Activated naive CD8-positive, alpha-beta T cell treated with anti-CD3 and anti-CD28 coated beads, Interleukin-2, amount 50 U/mL, for 16 hours (primary cell): ENCODE data around the gene CYP3A5.

Experiments
- DNase-seq: peaks from one replicate; pipeline ENCODE4 v3.0.0-alpha.2; 2020; ENCODE audit warnings: low read depth, low spot score

The CYP3A5 gene

GRCh38 chr7:99615989-99616358 is 63.8 kb downstream of the CYP3A5 start:
- no peak for DNase-seq

GRCh38 chr7:99614495-99614894 is 65.3 kb downstream of the CYP3A5 start:
- no peak for DNase-seq

- DNase-seq: no peak
Observed at GRCh38 chr7:99607548-99607947, 72.2 kb downstream of the CYP3A5 start.

- DNase-seq: no peak
Observed at GRCh38 chr7:99606531-99606930, 73.3 kb downstream of the CYP3A5 start.

GRCh38 chr7:99605527-99605926 is 74.3 kb downstream of the CYP3A5 start:
- no peak for DNase-seq

GRCh38 chr7:99601656-99602310 is 78.0 kb downstream of the CYP3A5 start:
- no peak for DNase-seq

GRCh38 chr7:99599836-99600235 is 80.0 kb downstream of the CYP3A5 start:
- DNase-seq: no peak
